Ovary (tissue), 9 donors: ENCODE measurements around the gene TPRG1. TPM values are rescaled to one million over a fixed set of nuclear protein-coding genes. Genes with fewer than 3 reads are reported as not detected.

ENCODE experiments used
- DNase-seq, 5 donors: peaks; one replicate each; pipeline ENCODE4 v3.0.0-alpha.2; 2019 to 2020
- H3K27ac ChIP-seq, 2 donors: fragments of 200-600 bp; one replicate each; pipeline versions ENCODE4 v1.5.1 to v1.8.0; 2019 to 2022
- H3K27me3 ChIP-seq: fragments of 200-600 bp; one replicate; pipeline ENCODE4 v1.8.0; 2022
- H3K36me3 ChIP-seq: fragments of 200-600 bp; sonication (generic); one replicate; pipeline ENCODE4 v1.5.1; 2019
- H3K4me1 ChIP-seq: one replicate; pipeline ENCODE4 v1.8.1; 2013; ENCODE audit warnings: mild to moderate bottlenecking, moderate library complexity; ENCODE audit not compliant: insufficient read depth
- H3K4me3 ChIP-seq: fragments of 200-600 bp; sonication (generic); one replicate; pipeline ENCODE4 v1.5.1; 2017
- H3K9me3 ChIP-seq, 2 donors: fragments of 200-600 bp in 1 of 2; sonication (generic) in 1 of 2; one replicate each; pipeline versions ENCODE4 v1.5.1 to v1.8.1; 2013 to 2019; ENCODE audit warnings: mild to moderate bottlenecking in 1 of 2, moderate library complexity in 1 of 2
- EP300 ChIP-seq: sonication (generic); formaldehyde crosslinking; IDR thresholded peaks from one replicate; pipeline ENCODE4 v1.6.1; 2017; ENCODE audit warnings: antibody characterized with exemption
- POLR2A ChIP-seq: fragments of 450-650 bp; IDR thresholded peaks from one replicate; pipeline ENCODE4 v1.6.1; 2017; ENCODE audit warnings: antibody characterized with exemption, mild to moderate bottlenecking, moderate library complexity
- WGBS, 3 donors: extraction: QIAGEN DNeasy Blood & Tissue Kit in 1 of 3; methylation state at CpG; one replicate each; pipeline versions ENCODE4 v1.1.5 to v1.1.7; 2013 to 2017; 5-methylcytosine and 5-hydroxymethylcytosine counted together
- intact Hi-C, 4 donors: fragments of 100-400 bp; cut with DNase I; formaldehyde crosslinking; loops; one replicate each; pipeline versions ENCODE4 v1.11.0 to v1.15.1; 2022 to 2023
- polyA plus RNA-seq, 2 donors: library from polyadenylated mRNA; stranded (reverse); fragments of 200-250 nt in 1 of 2; fragments of 350-450 nt in 1 of 2; fragmentation: Illumina TruSeq in 1 of 2; extraction: RNeasy Lipid Tissue Mini Kit (QIAGEN cat#74804) in 1 of 2; gene quantifications; one replicate each; pipeline ENCODE4 v1.2.3, GENCODE V29; 2013 to 2014
- total RNA-seq, 7 donors: library from RNA; depleted of rRNA in 2 of 7; stranded (reverse); fragments of >200 nt in 2 of 7; fragmentation: NEBNext Ultra II Directional in 3 of 7; extraction: Animal tissue kit (Norgen Biotek cat#: 25700) in 3 of 7; gene quantifications; one replicate each; pipeline versions ENCODE4 v1.1.0 to v1.2.4, GENCODE V29; 2016 to 2023
- TF ChIP-seq, protein P1 (sequence below), 3 donors: fragments of 450-650 bp in 2 of 3; fragments of 200-600 bp in 1 of 3; IDR thresholded peaks; one replicate each; pipeline versions ENCODE4 v1.5.1 to v1.8.0; 2016 to 2022; ENCODE audit warnings: antibody characterized with exemption in 3 of 3, mild to moderate bottlenecking in 1 of 3
- donor health status: DM: no; HTN: no; CAD: no; lungs with moderate emphysema.
- donor health status: DM: no; HTN: no; CAD: no.
- donor health status: Bipolar disorder and iron deficiency.
- donor health status: DM: yes; HTN: yes; CAD: no.
- donor health status: DM: no; HTN: no; CAD: no.
- donor health status: DM: yes; HTN: yes; CAD: no.

TPRG1 gene
- total and polyA plus RNA-seq, 9 donors: 1.9 to 20.2 (median 7.5) TPM

- no peaks in the 10 kb centered on the region for H3K9me3 ChIP-seq
- no peaks in the 10 kb centered on the region for H3K36me3 ChIP-seq
- intact Hi-C loops: no loop called here
- H3K4me1 ChIP-seq: no peaks in the 10 kb centered on the region
- 80 to 85% (median 85%) methylated on average over 1 of the region's 1 CpG for WGBS, 3 donors
- no peak for DNase-seq
- no peak overlapping the region for H3K27ac ChIP-seq
- TF ChIP-seq POLR2A (no peak), EP300 (no peak)
- TF ChIP-seq, protein P1, sequence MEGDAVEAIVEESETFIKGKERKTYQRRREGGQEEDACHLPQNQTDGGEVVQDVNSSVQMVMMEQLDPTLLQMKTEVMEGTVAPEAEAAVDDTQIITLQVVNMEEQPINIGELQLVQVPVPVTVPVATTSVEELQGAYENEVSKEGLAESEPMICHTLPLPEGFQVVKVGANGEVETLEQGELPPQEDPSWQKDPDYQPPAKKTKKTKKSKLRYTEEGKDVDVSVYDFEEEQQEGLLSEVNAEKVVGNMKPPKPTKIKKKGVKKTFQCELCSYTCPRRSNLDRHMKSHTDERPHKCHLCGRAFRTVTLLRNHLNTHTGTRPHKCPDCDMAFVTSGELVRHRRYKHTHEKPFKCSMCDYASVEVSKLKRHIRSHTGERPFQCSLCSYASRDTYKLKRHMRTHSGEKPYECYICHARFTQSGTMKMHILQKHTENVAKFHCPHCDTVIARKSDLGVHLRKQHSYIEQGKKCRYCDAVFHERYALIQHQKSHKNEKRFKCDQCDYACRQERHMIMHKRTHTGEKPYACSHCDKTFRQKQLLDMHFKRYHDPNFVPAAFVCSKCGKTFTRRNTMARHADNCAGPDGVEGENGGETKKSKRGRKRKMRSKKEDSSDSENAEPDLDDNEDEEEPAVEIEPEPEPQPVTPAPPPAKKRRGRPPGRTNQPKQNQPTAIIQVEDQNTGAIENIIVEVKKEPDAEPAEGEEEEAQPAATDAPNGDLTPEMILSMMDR (IDR thresholded peaks at IDR 0.05): no peak
- no peak overlapping the region for H3K4me3 ChIP-seq
- no peaks in the 10 kb centered on the region for H3K27me3 ChIP-seq
Measured at GRCh38 chr3:189273736-189274135, 102.0 kb downstream of the TPRG1 start.

- H3K4me1 ChIP-seq: no peaks in the 10 kb centered on the region
- no peak overlapping the region for H3K4me3 ChIP-seq
- H3K36me3 ChIP-seq: no peaks in the 10 kb centered on the region
- WGBS, 3 donors: 90 to 97% (median 95%) methylated on average over 2 of the region's 2 CpGs
- intact Hi-C loops: no loop called here
- no peaks in the 10 kb centered on the region for H3K27me3 ChIP-seq
- no peak for TF ChIP-seq POLR2A
- TF ChIP-seq, protein P1 (IDR thresholded peaks at IDR 0.05): no peak
- no peak for TF ChIP-seq EP300
- no peak overlapping the region for H3K27ac ChIP-seq
- H3K9me3 ChIP-seq: no peaks in the 10 kb centered on the region
- no peak for DNase-seq
Measured at GRCh38 chr3:189275182-189275581, 103.4 kb downstream of the TPRG1 start.

DNA sequence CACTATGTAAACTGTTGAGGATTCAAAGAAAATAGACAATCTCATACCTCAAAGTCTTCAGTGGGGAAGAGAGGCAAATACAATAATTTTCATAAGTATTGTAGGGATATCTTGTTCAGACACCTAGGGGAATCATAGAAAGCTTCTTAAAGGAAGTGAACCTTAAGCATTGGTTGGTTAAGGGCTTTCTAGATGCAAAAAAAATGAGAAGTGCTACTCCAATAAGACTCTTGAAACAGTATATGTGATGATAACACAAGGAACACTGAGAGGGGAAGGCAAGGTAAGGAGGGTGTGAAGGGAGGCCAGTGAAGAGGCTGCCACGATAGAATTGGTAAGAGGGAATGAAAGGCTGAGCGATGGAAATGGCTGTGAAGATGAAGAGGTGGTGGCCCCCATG is 104.1 kb downstream of the TPRG1 start:
- Histone ChIP-seq H3K9me3 (no peaks in the 10 kb centered on the region), H3K4me1 (no peaks in the 10 kb centered on the region), H3K36me3 (no peaks in the 10 kb centered on the region), H3K27me3 (no peaks in the 10 kb centered on the region), H3K27ac (no peak overlapping the region), H3K4me3 (no peak overlapping the region)
- no peak for DNase-seq
- TF ChIP-seq, protein P1 (IDR thresholded peaks at IDR 0.05): no peak
- TF ChIP-seq POLR2A (no peak), EP300 (no peak)
- intact Hi-C loops: no loop called here
- 90 to 94% (median 90%) methylated on average over 2 of the region's 2 CpGs for WGBS, 3 donors

- WGBS, 3 donors: 13 to 16% (median 14%) methylated on average over 5 of the region's 5 CpGs
- H3K9me3 ChIP-seq: no peaks in the 10 kb centered on the region
- H3K27ac ChIP-seq: no peak overlapping the region
- H3K36me3 ChIP-seq: no peaks in the 10 kb centered on the region
- H3K4me3 ChIP-seq: no peak overlapping the region
- no peak for TF ChIP-seq POLR2A
- no peak for TF ChIP-seq EP300
- TF ChIP-seq, protein P1 (IDR thresholded peaks at IDR 0.05): no peak
- DNase-seq: peak in 1 of 5 donors; percentile 41
- H3K27me3 ChIP-seq: no peaks in the 10 kb centered on the region
- no peaks in the 10 kb centered on the region for H3K4me1 ChIP-seq
- intact Hi-C loops: no loop called here
Measured at GRCh38 chr3:189276444-189277219, 104.9 kb downstream of the TPRG1 start.
